GM12878 (cell line): ENCODE measurements around the gene LVRN. TPM values are rescaled to one million over a fixed set of nuclear protein-coding genes. Genes with fewer than 3 reads are reported as not detected.

Source experiments
- ATAC-seq: fragments of 200-7000 bp; cut with Tn5 transposase; 3 replicates; pipeline ENCODE4 v1.9.1; 2020; ENCODE audit warnings: mild to moderate bottlenecking, moderate library complexity
- BruUV-seq: library from RNA; stranded (reverse); fragments of 400-500 nt; replicated peaks from 2 replicates; lab custom pipeline; 2021; lab: Mats Ljungman, UMichigan
- CTCF ChIA-PET: fragments of 300-600 bp; sonication (Branson Sonifier 250); formaldehyde crosslinking; extraction: SDS; loops from one replicate; lab custom pipeline; 2021; ENCODE audit warnings: inconsistent platforms; lab: Yijun Ruan, JAX
- POLR2A ChIA-PET: fragments of 350-600 bp; formaldehyde crosslinking; extraction: SDS; loops from one replicate; lab custom pipeline; 2021; ENCODE audit warnings: inconsistent platforms; lab: Charles Lee
- RAD21 ChIA-PET: fragments of 300-600 bp; sonication (Branson Sonifier 250); formaldehyde crosslinking; loops from one replicate; lab custom pipeline; 2023; ENCODE audit warnings: antibody characterized with exemption; ENCODE audit not compliant: unreplicated experiment; lab: Charles Lee
- SMC1A ChIA-PET: fragments of 300-600 bp; sonication (Branson Sonifier 250); formaldehyde crosslinking; loops from one replicate; lab custom pipeline; 2023; ENCODE audit not compliant: unreplicated experiment, uncharacterized antibody; lab: Charles Lee
- DNase-seq: peaks from one replicate; pipeline ENCODE4 v3.0.0-alpha.2; 2011; ENCODE audit warnings: low read depth, low spot score
- FAIRE-seq: peaks from 3 replicates; lab custom pipeline; 2011; peaks lifted over from hg19 to GRCh38; lab: Jason Lieb, UNC
- H2AFZ ChIP-seq: 2 replicates; pipeline ENCODE4 v1.6.0; 2011; ENCODE audit warnings: low read depth, low read length, control low read depth; ENCODE audit not compliant: control insufficient read depth
- H3K27ac ChIP-seq: 2 replicates; pipeline ENCODE4 v1.5.1; 2011; ENCODE audit warnings: control low read depth; ENCODE audit not compliant: control insufficient read depth, insufficient read depth
- H3K27me3 ChIP-seq, 2 experiments: replicated peaks in 1 of 2; 2 replicates each; pipeline versions ENCODE4 v1.6.0 to v1.6.1; 2011; ENCODE audit warnings: low read length in 1 of 2; ENCODE audit not compliant: control insufficient read depth in 2 of 2, insufficient read depth in 2 of 2
- H3K36me3 ChIP-seq, 2 experiments: 2 replicates each; pipeline ENCODE4 v1.5.1; 2011; ENCODE audit warnings: low read length in 1 of 2; ENCODE audit not compliant: control insufficient read depth in 2 of 2, insufficient read depth in 2 of 2
- H3K4me1 ChIP-seq: 2 replicates; pipeline ENCODE4 v1.6.1; 2011; ENCODE audit warnings: mild to moderate bottlenecking, low read length, moderate library complexity, mixed read lengths; ENCODE audit not compliant: control insufficient read depth, insufficient read depth
- H3K4me2 ChIP-seq: 2 replicates; pipeline ENCODE4 v1.6.0; 2011; ENCODE audit warnings: control low read depth; ENCODE audit not compliant: control insufficient read depth, insufficient read depth
- H3K4me3 ChIP-seq: fragments of 200-600 bp; sonication (generic); 2 replicates; pipeline ENCODE4 v1.5.1; 2016
- H3K79me2 ChIP-seq: 2 replicates; pipeline ENCODE4 v1.6.0; 2011; ENCODE audit warnings: low read length; ENCODE audit not compliant: control insufficient read depth, insufficient read depth
- H3K9ac ChIP-seq: 2 replicates; pipeline ENCODE4 v1.8.0; 2011; ENCODE audit warnings: low read length, control low read depth, mixed read lengths; ENCODE audit not compliant: control insufficient read depth, insufficient read depth
- H3K9me3 ChIP-seq: replicated peaks from 3 replicates; pipeline ENCODE4 v1.5.1; 2011; ENCODE audit warnings: mild to moderate bottlenecking, low read length; ENCODE audit not compliant: control insufficient read depth, insufficient read depth
- H4K20me1 ChIP-seq: 2 replicates; pipeline ENCODE4 v1.6.0; 2011; ENCODE audit not compliant: control insufficient read depth, insufficient read depth
- BACH1 ChIP-seq: fragments of 450-650 bp; IDR thresholded peaks from 2 replicates; pipeline ENCODE4 v1.6.1; 2017; ENCODE audit warnings: mild to moderate bottlenecking, borderline replicate concordance
- KAT2A ChIP-seq: conservative IDR thresholded peaks from 2 replicates; pipeline ENCODE4 v1.6.1; 2011; ENCODE audit warnings: low read depth, low read length; ENCODE audit not compliant: control insufficient read depth
- MXI1 ChIP-seq: fragments of 150-350 bp; IDR thresholded peaks from 2 replicates; pipeline ENCODE4 v1.6.1; 2011; ENCODE audit warnings: low read depth, mild to moderate bottlenecking, inconsistent platforms, low read length, improper control_type of control experiment
- MYC ChIP-seq: IDR thresholded peaks from 2 replicates; pipeline ENCODE4 v1.6.1; 2011; ENCODE audit warnings: mild to moderate bottlenecking, low read length, moderate library complexity, inconsistent platforms; ENCODE audit not compliant: insufficient read depth, insufficient replicate concordance, insufficient read length, severe bottlenecking
- NFYB ChIP-seq: IDR thresholded peaks from 2 replicates; pipeline ENCODE4 v1.6.1; 2011; ENCODE audit warnings: low read depth, mild to moderate bottlenecking, low read length, improper control_type of control experiment, moderate library complexity; ENCODE audit not compliant: insufficient read depth
- RAD51 ChIP-seq: fragments of 450-650 bp; IDR thresholded peaks from 2 replicates; pipeline ENCODE4 v1.6.1; 2016; ENCODE audit warnings: moderate library complexity, mild to moderate bottlenecking, inconsistent platforms
- SMAD1 ChIP-seq: fragments of 450-650 bp; IDR thresholded peaks from 2 replicates; pipeline ENCODE4 v1.6.1; 2018; ENCODE audit warnings: mild to moderate bottlenecking, low read depth; ENCODE audit not compliant: partially characterized antibody
- USF1 ChIP-seq: IDR thresholded peaks from 2 replicates; pipeline ENCODE4 v1.6.1; 2011; ENCODE audit warnings: borderline replicate concordance, low read depth, mild to moderate bottlenecking, moderate library complexity, mixed read lengths, low read length; ENCODE audit not compliant: insufficient read depth; ENCODE audit errors: extremely low read length
- WGBS: methylation state at CpG from one replicate; pipeline ENCODE4 v1.1.6; 2016; ENCODE audit warnings: low lambda C conversion rate; ENCODE audit not compliant: insufficient replicate concordance, insufficient coverage; ENCODE audit errors: missing lambda C conversion rate; 5-methylcytosine and 5-hydroxymethylcytosine counted together
- in situ Hi-C: fragments of 300-500 bp; cut with MboI; formaldehyde crosslinking; loops from 9 replicates; pipeline ENCODE4 v1.14.3; 2018; ENCODE audit warnings: mixed read lengths
- intact Hi-C: fragments of 100-400 bp; cut with micrococcal nuclease; formaldehyde crosslinking; loops from one replicate; pipeline ENCODE4 v1.14.2; 2022; ENCODE audit not compliant: unreplicated experiment
- polyA plus RNA-seq, 11 experiments: library from polyadenylated mRNA; depleted of rRNA in 4 of 11; unstranded in 6 of 11; stranded (reverse) in 5 of 11; fragments of >200 nt; fragmentation: Nextera tagmentation in 4 of 11; fragmentation: Illumina TruSeq in 1 of 11; extraction: Ambion mirVana in 4 of 11; extraction: Trizol in 1 of 11; gene quantifications; 1 replicate in 1 of 11; 2 replicates in 10 of 11; pipeline versions ENCODE4 v1.2.1 to v1.2.3, GENCODE V29; 2011 to 2016; ENCODE audit warnings: inconsistent platforms in 2 of 11, missing spikeins in 2 of 11, low read depth in 1 of 11
- total RNA-seq, 4 experiments: library from RNA; depleted of rRNA in 3 of 4; stranded (reverse); fragments of >200 nt in 3 of 4; fragmentation: Illumina TruSeq in 1 of 4; extraction: Trizol in 1 of 4; gene quantifications; 2 replicates each; pipeline versions ENCODE4 v1.2.1 to v1.2.3, GENCODE V29; 2013 to 2021
- TF ChIP-seq, protein P1 (sequence below): fragments of 450-650 bp; IDR thresholded peaks from 2 replicates; pipeline ENCODE4 v1.6.1; 2017; ENCODE audit warnings: antibody characterized with exemption, mild to moderate bottlenecking, moderate library complexity

The LVRN gene
- total and polyA plus RNA-seq, 10 of the 15 experiments (the other 5 are each of a cell fraction or from before 2014, with no cell fraction given), result 0.04 to 0.87 (median 0.11) TPM; not detected in 4

DNA sequence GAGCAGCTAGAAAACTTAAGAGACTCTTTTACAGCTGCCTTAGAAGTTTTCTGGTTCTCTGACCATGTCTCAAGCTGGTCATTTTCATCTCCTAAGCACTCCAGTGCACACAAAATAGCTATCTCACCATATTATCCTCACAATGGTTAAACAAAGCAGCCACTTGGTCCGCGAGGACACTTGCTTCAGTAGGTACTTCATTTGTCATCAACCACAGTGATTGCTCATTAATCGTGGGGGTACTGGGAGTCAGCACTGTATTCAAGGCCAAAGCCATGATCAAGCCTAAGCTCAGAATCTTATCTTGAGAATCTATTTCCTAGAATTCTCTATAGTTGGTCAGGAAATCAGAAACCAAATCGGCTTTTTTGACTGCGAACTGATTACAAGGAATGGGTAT lies 72.8 kb downstream of the LVRN start:
- Histone ChIP-seq H3K79me2 (no peaks in the 10 kb centered on the region), H3K27ac (no peak overlapping the region), H3K27me3 (no peaks in the 10 kb centered on the region; a peak in 1 of 4 replicates), H2AFZ (no peak overlapping the region), H3K4me1 (peaks cover 13% of the 10 kb centered on the region; the same call in 1 of the 2 replicates), H3K36me3 (no peaks in the 10 kb centered on the region), H4K20me1 (no peaks in the 10 kb centered on the region), H3K9ac (no peak overlapping the region), H3K4me3 (no peak overlapping the region), H3K9me3 (no peaks in the 10 kb centered on the region), H3K4me2 (no peak overlapping the region)
- ATAC-seq (no peak), DNase-seq (no peak), FAIRE-seq (no peak)
- BruUV-seq, result no TSS peak
- SMC1A ChIA-PET, result interaction anchor here (0.5 to 2.4 kb wide), 5 partner anchors 23 to 400 kb away, joined by 3 to 12 read pairs (median 4); no protein-coding TSS in a partner anchor
- TF ChIP-seq MYC (no peak), NFYB (no peak), RAD51 (no peak), MXI1 (no peak), SMAD1 (no peak), KAT2A (no peak), BACH1 (no peak), USF1 (no peak)
- TF ChIP-seq, protein P1, sequence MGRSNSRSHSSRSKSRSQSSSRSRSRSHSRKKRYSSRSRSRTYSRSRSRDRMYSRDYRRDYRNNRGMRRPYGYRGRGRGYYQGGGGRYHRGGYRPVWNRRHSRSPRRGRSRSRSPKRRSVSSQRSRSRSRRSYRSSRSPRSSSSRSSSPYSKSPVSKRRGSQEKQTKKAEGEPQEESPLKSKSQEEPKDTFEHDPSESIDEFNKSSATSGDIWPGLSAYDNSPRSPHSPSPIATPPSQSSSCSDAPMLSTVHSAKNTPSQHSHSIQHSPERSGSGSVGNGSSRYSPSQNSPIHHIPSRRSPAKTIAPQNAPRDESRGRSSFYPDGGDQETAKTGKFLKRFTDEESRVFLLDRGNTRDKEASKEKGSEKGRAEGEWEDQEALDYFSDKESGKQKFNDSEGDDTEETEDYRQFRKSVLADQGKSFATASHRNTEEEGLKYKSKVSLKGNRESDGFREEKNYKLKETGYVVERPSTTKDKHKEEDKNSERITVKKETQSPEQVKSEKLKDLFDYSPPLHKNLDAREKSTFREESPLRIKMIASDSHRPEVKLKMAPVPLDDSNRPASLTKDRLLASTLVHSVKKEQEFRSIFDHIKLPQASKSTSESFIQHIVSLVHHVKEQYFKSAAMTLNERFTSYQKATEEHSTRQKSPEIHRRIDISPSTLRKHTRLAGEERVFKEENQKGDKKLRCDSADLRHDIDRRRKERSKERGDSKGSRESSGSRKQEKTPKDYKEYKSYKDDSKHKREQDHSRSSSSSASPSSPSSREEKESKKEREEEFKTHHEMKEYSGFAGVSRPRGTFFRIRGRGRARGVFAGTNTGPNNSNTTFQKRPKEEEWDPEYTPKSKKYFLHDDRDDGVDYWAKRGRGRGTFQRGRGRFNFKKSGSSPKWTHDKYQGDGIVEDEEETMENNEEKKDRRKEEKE, result no peak
- POLR2A ChIA-PET, result interaction anchor here (0.5 kb wide), 1 partner anchor 667 kb away, joined by 3 read pairs; no protein-coding TSS in a partner anchor
- RAD21 ChIA-PET, result interaction anchor here (0.7 to 1.3 kb wide), 4 partner anchors 41 to 194 kb away, joined by 3 to 4 read pairs (median 3); no protein-coding TSS in a partner anchor
- WGBS, result 83% methylated on average over 5 of the region's 5 CpGs
- in situ Hi-C loops, result no loop called here
- intact Hi-C loops, result no loop called here
- CTCF ChIA-PET, result interaction anchor here (1.1 to 1.6 kb wide), 5 partner anchors 13 to 400 kb away, joined by 3 to 6 read pairs (median 4); partner anchors contain the start of genes AP3S1 and ATG12
